ENCODE measurements around the gene PCGF6. TPM values are rescaled to one million over a fixed set of nuclear protein-coding genes. Genes with fewer than 3 reads are reported as not detected.

PCGF6 gene
- total RNA-seq, 2 experiments from 2014 or later, result 13.3 to 14.5 TPM

GRCh38 chr10:103327906-103328305 is 23.0 kb downstream of the PCGF6 start:
- peaks cover 23% of the 10 kb centered on the region for H3K36me3 Mint-ChIP-seq (ENCODE audit: low read depth)
- no peaks in the 10 kb centered on the region for H3K27me3 Mint-ChIP-seq
- H3K4me1 Mint-ChIP-seq (ENCODE audit: low read depth), result no peaks in the 10 kb centered on the region
- TF ChIP-seq, protein P1, sequence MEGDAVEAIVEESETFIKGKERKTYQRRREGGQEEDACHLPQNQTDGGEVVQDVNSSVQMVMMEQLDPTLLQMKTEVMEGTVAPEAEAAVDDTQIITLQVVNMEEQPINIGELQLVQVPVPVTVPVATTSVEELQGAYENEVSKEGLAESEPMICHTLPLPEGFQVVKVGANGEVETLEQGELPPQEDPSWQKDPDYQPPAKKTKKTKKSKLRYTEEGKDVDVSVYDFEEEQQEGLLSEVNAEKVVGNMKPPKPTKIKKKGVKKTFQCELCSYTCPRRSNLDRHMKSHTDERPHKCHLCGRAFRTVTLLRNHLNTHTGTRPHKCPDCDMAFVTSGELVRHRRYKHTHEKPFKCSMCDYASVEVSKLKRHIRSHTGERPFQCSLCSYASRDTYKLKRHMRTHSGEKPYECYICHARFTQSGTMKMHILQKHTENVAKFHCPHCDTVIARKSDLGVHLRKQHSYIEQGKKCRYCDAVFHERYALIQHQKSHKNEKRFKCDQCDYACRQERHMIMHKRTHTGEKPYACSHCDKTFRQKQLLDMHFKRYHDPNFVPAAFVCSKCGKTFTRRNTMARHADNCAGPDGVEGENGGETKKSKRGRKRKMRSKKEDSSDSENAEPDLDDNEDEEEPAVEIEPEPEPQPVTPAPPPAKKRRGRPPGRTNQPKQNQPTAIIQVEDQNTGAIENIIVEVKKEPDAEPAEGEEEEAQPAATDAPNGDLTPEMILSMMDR (IDR thresholded peaks at IDR 0.05), result no peak
- no peak overlapping the region for H3K4me3 Mint-ChIP-seq
- ChIA-PET CTCF (no interaction called here), POLR2A (no interaction called here)
- intact Hi-C loops (cut with micrococcal nuclease), result no loop called here
- no peak for ATAC-seq
- DNase-seq, result no peak
- H3K9me3 Mint-ChIP-seq, result no peaks in the 10 kb centered on the region
- H3K27ac Mint-ChIP-seq, result no peak overlapping the region

DNA sequence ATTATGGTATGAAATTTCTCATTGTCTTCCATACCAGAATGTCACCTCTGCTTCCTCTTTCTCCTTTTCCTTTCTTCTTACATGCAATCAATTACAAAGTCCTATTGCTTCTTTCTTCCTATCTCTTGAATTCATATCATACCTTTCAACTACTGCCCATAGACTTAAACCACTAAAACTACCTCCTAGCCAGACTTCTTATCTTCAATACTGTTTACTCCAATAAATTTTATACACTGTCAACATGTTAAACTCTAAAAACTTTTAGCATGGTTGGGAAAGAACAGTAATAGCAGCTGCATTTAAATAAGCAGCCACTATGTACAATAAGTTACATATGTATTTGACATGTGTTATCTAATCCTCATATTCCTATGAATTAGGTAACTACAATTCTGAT is 34.9 kb downstream of the PCGF6 start:
- intact Hi-C loops (cut with micrococcal nuclease), result no loop called here
- H3K27ac Mint-ChIP-seq, result no peak overlapping the region
- POLR2A ChIA-PET, result no interaction called here
- TF ChIP-seq, protein P1 (IDR thresholded peaks at IDR 0.05), result no peak
- no peak overlapping the region for H3K4me3 Mint-ChIP-seq
- H3K36me3 Mint-ChIP-seq (ENCODE audit: low read depth), result peaks cover 25% of the 10 kb centered on the region
- ATAC-seq (no peak), DNase-seq (no peak)
- no peaks in the 10 kb centered on the region for H3K9me3 Mint-ChIP-seq
- H3K4me1 Mint-ChIP-seq (ENCODE audit: low read depth), result no peaks in the 10 kb centered on the region
- H3K27me3 Mint-ChIP-seq, result no peaks in the 10 kb centered on the region
- CTCF ChIA-PET, result interaction anchor here (0.9 kb wide), 1 partner anchor 72 kb away, joined by 3 read pairs; no protein-coding TSS in a partner anchor

DNA sequence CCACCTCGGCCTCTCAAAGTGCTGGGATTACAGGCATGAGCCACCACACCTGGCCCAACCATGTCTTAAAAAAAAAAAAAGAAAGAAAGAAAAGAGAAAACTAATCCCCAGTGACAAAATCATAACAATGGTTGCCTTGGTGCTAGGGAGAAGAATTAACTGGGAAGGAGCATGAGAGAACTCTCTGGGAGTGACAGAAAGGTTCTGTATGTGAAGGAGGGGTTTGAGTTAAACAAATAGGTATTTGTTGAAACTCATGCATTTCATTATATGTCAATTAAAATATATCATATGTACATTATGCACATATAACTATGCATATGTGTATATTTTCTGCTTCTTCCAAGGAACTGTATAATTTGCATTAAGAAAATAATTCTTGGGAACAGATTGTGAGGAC is 40.7 kb downstream of the PCGF6 start:
- Mint-ChIP-seq H3K27ac (no peak overlapping the region), H3K27me3 (no peaks in the 10 kb centered on the region), H3K4me1 (ENCODE audit: low read depth) (no peaks in the 10 kb centered on the region), H3K4me3 (no peak overlapping the region), H3K9me3 (no peaks in the 10 kb centered on the region), H3K36me3 (ENCODE audit: low read depth) (peaks cover 39% of the 10 kb centered on the region)
- DNase-seq, result no peak
- ChIA-PET CTCF (no interaction called here), POLR2A (no interaction called here)
- intact Hi-C loops (cut with micrococcal nuclease), result no loop called here
- TF ChIP-seq, protein P1 (IDR thresholded peaks at IDR 0.05), result no peak
- no peak for ATAC-seq

DNA sequence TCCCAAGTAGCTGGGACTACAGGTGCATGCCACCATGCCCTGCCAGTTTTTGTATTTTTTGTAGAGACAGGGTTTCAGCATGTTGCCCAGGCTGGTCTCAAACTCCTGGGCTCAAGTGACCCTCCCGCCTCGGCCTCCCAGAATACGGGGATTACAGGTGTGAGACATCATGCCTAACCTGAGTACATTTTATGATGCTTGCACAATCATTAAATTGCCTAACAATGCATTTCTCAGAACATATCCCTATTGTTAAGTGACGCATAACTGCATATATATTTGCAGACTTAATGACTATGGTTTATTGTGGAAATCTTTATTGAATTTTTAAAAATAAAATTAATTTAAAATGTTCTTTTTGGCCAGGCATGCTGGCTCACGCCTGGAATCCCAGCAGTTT is 43.3 kb downstream of the PCGF6 start:
- no peak for ATAC-seq
- H3K4me1 Mint-ChIP-seq (ENCODE audit: low read depth), result no peaks in the 10 kb centered on the region
- ChIA-PET CTCF (no interaction called here), POLR2A (no interaction called here)
- intact Hi-C loops (cut with micrococcal nuclease), result no loop called here
- H3K4me3 Mint-ChIP-seq, result no peak overlapping the region
- TF ChIP-seq, protein P1 (IDR thresholded peaks at IDR 0.05), result no peak
- no peaks in the 10 kb centered on the region for H3K27me3 Mint-ChIP-seq
- H3K27ac Mint-ChIP-seq, result no peak overlapping the region
- DNase-seq, result no peak
- peaks cover 33% of the 10 kb centered on the region for H3K36me3 Mint-ChIP-seq (ENCODE audit: low read depth)
- H3K9me3 Mint-ChIP-seq, result no peaks in the 10 kb centered on the region

GRCh38 chr10:103295374-103296015 is 55.4 kb downstream of the PCGF6 start:
- H3K36me3 Mint-ChIP-seq (ENCODE audit: low read depth), result no peaks in the 10 kb centered on the region
- peaks cover 4% of the 10 kb centered on the region for H3K27me3 Mint-ChIP-seq
- H3K4me3 Mint-ChIP-seq, result no peak overlapping the region
- intact Hi-C loops (cut with micrococcal nuclease), result no loop called here
- H3K9me3 Mint-ChIP-seq, result no peaks in the 10 kb centered on the region
- H3K27ac Mint-ChIP-seq, result no peak overlapping the region
- no peak for ATAC-seq
- no peak for DNase-seq
- H3K4me1 Mint-ChIP-seq (ENCODE audit: low read depth), result no peaks in the 10 kb centered on the region
- TF ChIP-seq, protein P1 (IDR thresholded peaks at IDR 0.05), result no peak
- ChIA-PET POLR2A (no interaction called here), CTCF (interaction anchor here (2.0 kb wide), 1 partner anchor 51 kb away, joined by 7 read pairs; no protein-coding TSS in a partner anchor)
